HCT116 (cell line): Measurements from ENCODE around the gene CRMP1. TPM values are rescaled to one million over a fixed set of nuclear protein-coding genes. Genes with fewer than 3 reads are reported as not detected.

Experiments
- ATAC-seq: fragments of 200-7000 bp; cut with Tn5 transposase; 2 replicates; pipeline ENCODE4 v1.9.1; 2020; ENCODE audit warnings: mild to moderate bottlenecking, moderate library complexity
- BruUV-seq: library from RNA; stranded (reverse); fragments of 400-500 nt; replicated peaks from 2 replicates; lab custom pipeline; 2021; lab: Mats Ljungman, UMichigan
- CTCF ChIA-PET: fragments of 300-600 bp; sonication (Branson Sonifier 250); formaldehyde crosslinking; loops from one replicate; lab custom pipeline; 2021; ENCODE audit warnings: antibody characterized with exemption; lab: Charles Lee
- POLR2A ChIA-PET: fragments of 300-600, 350-600 bp; sonication (Branson Sonifier 250); formaldehyde crosslinking; loops from one replicate; lab custom pipeline; 2021; ENCODE audit warnings: antibody characterized with exemption; lab: Charles Lee
- RAD21 ChIA-PET, 2 experiments: fragments of 300-600 bp; sonication (Branson Sonifier 250); formaldehyde crosslinking; loops; one replicate each; lab custom pipeline; 2023; ENCODE audit warnings: low total read pairs in 2 of 2; ENCODE audit not compliant: uncharacterized antibody in 2 of 2, unreplicated experiment in 2 of 2, low non-redundant PET in 1 of 2; lab: Charles Lee
- DNase-seq: peaks from one replicate; pipeline ENCODE4 v3.0.0-alpha.2; 2010; ENCODE audit warnings: low read depth, low spot score
- H2AFZ ChIP-seq: fragments of 200-600 bp; shearing (Covaris generic), sonication (generic); 2 replicates; pipeline ENCODE4 v1.6.1; 2017; ENCODE audit warnings: low read depth, mixed run types, mixed read lengths, antibody characterized with exemption, low read length; ENCODE audit not compliant: poor library complexity, severe bottlenecking
- H3K27ac ChIP-seq: 2 replicates; pipeline ENCODE4 v1.5.1; 2012; ENCODE audit warnings: low read depth, low read length
- H3K27me3 ChIP-seq: fragments of 200-600 bp; sonication (generic); 2 replicates; pipeline ENCODE4 v1.6.1; 2016; ENCODE audit warnings: mixed run types, low read length, mixed read lengths; ENCODE audit not compliant: insufficient read depth
- H3K36me3 ChIP-seq, 2 experiments: fragments of 200-500 bp in 1 of 2; fragments of 200-600 bp in 1 of 2; sonication (Bioruptor generic) in 1 of 2; sonication (generic) in 1 of 2; 2 replicates each; pipeline versions ENCODE4 v1.5.1 to v1.6.1; 2014 to 2016; ENCODE audit warnings: low read length in 2 of 2, inconsistent platforms in 1 of 2, mixed read lengths in 1 of 2, mixed run types in 1 of 2; ENCODE audit not compliant: insufficient read depth in 2 of 2, control insufficient read depth in 1 of 2
- H3K4me1 ChIP-seq, 2 experiments: fragments of 200-600 bp in 1 of 2; sonication (generic) in 1 of 2; 2 replicates each; pipeline versions ENCODE4 v1.5.1 to v1.6.1; 2012 to 2017; ENCODE audit warnings: low read length in 2 of 2, inconsistent platforms in 1 of 2, mild to moderate bottlenecking in 1 of 2, mixed read lengths in 1 of 2, mixed run types in 1 of 2, moderate library complexity in 1 of 2; ENCODE audit not compliant: insufficient read depth in 2 of 2, control insufficient read depth in 1 of 2
- H3K4me2 ChIP-seq: fragments of 200-600 bp; sonication (generic); 2 replicates; pipeline ENCODE4 v1.6.1; 2017; ENCODE audit warnings: mixed run types, low read length, mixed read lengths
- H3K4me3 ChIP-seq, 2 experiments: fragments of 200-600 bp in 1 of 2; sonication (generic) in 1 of 2; replicated peaks in 1 of 2; 2 replicates each; pipeline ENCODE4 v1.5.1; 2011 to 2016; ENCODE audit warnings: low read length in 2 of 2, control low read depth in 1 of 2, low read depth in 1 of 2, mild to moderate bottlenecking in 1 of 2, mixed read lengths in 1 of 2, mixed run types in 1 of 2
- H3K79me2 ChIP-seq: fragments of 200-600 bp; sonication (generic); 2 replicates; pipeline ENCODE4 v1.6.1; 2017; ENCODE audit warnings: mild to moderate bottlenecking, mixed run types, low read length, moderate library complexity, mixed read lengths; ENCODE audit not compliant: insufficient read depth
- H3K9ac ChIP-seq: fragments of 200-600 bp; sonication (generic); 2 replicates; pipeline ENCODE4 v1.6.1; 2016; ENCODE audit warnings: low read length, mixed read lengths
- H3K9me2 ChIP-seq: fragments of 200-600 bp; sonication (generic), shearing (Covaris generic); 2 replicates; pipeline ENCODE4 v1.6.1; 2017; ENCODE audit warnings: mixed run types, mild to moderate bottlenecking, moderate library complexity; ENCODE audit not compliant: insufficient read depth
- H3K9me3 ChIP-seq, 2 experiments: fragments of 200-500 bp in 1 of 2; fragments of 200-600 bp in 1 of 2; sonication (Bioruptor generic) in 1 of 2; sonication (generic) in 1 of 2; 2 replicates each; pipeline ENCODE4 v1.6.1; 2014 to 2017; ENCODE audit warnings: low read length in 2 of 2, mixed read lengths in 2 of 2, inconsistent platforms in 1 of 2, low read depth in 1 of 2, mild to moderate bottlenecking in 1 of 2, mixed run types in 1 of 2, moderate library complexity in 1 of 2; ENCODE audit not compliant: control insufficient read depth in 1 of 2, insufficient read depth in 1 of 2
- H4K20me1 ChIP-seq: fragments of 200-600 bp; sonication (generic), shearing (Covaris generic); 2 replicates; pipeline ENCODE4 v1.6.1; 2017; ENCODE audit warnings: mixed run types, mild to moderate bottlenecking, moderate library complexity; ENCODE audit not compliant: insufficient read depth
- ATF3 ChIP-seq: IDR thresholded peaks from 2 replicates; pipeline ENCODE4 v1.6.1; 2012
- CEBPB ChIP-seq: IDR thresholded peaks from 2 replicates; pipeline ENCODE4 v1.6.1; 2012; ENCODE audit warnings: low read depth
- EGR1 ChIP-seq: IDR thresholded peaks from 2 replicates; pipeline ENCODE4 v1.6.1; 2012; ENCODE audit warnings: low read depth
- ELF1 ChIP-seq: IDR thresholded peaks from 2 replicates; pipeline ENCODE4 v1.6.1; 2012; ENCODE audit warnings: low read depth, borderline replicate concordance
- EZH2 ChIP-seq: fragments of 200-600 bp; sonication (generic); IDR thresholded peaks from 2 replicates; pipeline ENCODE4 v1.6.1; 2017; ENCODE audit warnings: antibody characterized with exemption, mixed run types
- EZH2phosphoT487 ChIP-seq: fragments of 200-600 bp; IDR thresholded peaks from 2 replicates; pipeline ENCODE4 v1.6.1; 2018; ENCODE audit warnings: antibody characterized with exemption, borderline replicate concordance
- JUND ChIP-seq: IDR thresholded peaks from 2 replicates; pipeline ENCODE4 v1.6.1; 2012
- MAX ChIP-seq: IDR thresholded peaks from 2 replicates; pipeline ENCODE4 v1.6.1; 2012
- POLR2A ChIP-seq: IDR thresholded peaks from 2 replicates; pipeline ENCODE4 v1.7.0; 2011; ENCODE audit warnings: borderline replicate concordance; ENCODE audit not compliant: insufficient read depth, insufficient read length; ENCODE audit errors: extremely low read depth
- POLR2AphosphoS5 ChIP-seq: IDR thresholded peaks from 2 replicates; pipeline ENCODE4 v1.6.1; 2011; ENCODE audit warnings: mild to moderate bottlenecking, low read depth, low read length, moderate library complexity
- RAD21 ChIP-seq: IDR thresholded peaks from 2 replicates; pipeline ENCODE4 v1.6.1; 2012; ENCODE audit warnings: low read depth, mild to moderate bottlenecking
- REST ChIP-seq: IDR thresholded peaks from 2 replicates; pipeline ENCODE4 v1.6.1; 2012; ENCODE audit warnings: low read depth
- SP1 ChIP-seq: IDR thresholded peaks from 2 replicates; pipeline ENCODE4 v1.6.1; 2012; ENCODE audit warnings: low read depth
- YY1 ChIP-seq: IDR thresholded peaks from 2 replicates; pipeline ENCODE4 v1.6.1; 2011; ENCODE audit warnings: low read length, low read depth, moderate library complexity, mild to moderate bottlenecking; ENCODE audit not compliant: insufficient replicate concordance; ENCODE audit errors: extremely low read depth
- ZBTB33 ChIP-seq: IDR thresholded peaks from 2 replicates; pipeline ENCODE4 v1.6.1; 2011; ENCODE audit warnings: mild to moderate bottlenecking, low read length, moderate library complexity; ENCODE audit not compliant: insufficient replicate concordance; ENCODE audit errors: extremely low read depth
- ZFX ChIP-seq: fragments of 450-650 bp; IDR thresholded peaks from 2 replicates; pipeline ENCODE4 v1.6.1; 2017
- ZNF274 ChIP-seq: fragments of 200-500 bp; sonication (Bioruptor generic); IDR thresholded peaks from 2 replicates; pipeline ENCODE4 v1.6.1; 2014; ENCODE audit warnings: mild to moderate bottlenecking, low read depth, low read length, inconsistent platforms
- intact Hi-C: fragments of 100-400 bp; cut with micrococcal nuclease; formaldehyde crosslinking; loops from 2 replicates; pipeline ENCODE4 v1.10.0; 2022
- total RNA-seq: library from RNA; stranded (reverse); gene quantifications from one replicate; pipeline ENCODE4 v1.2.1, GENCODE V29; 2021; ENCODE audit not compliant: unreplicated experiment

CRMP1 gene
- total RNA-seq, 1 experiment from 2014 or later: not detected

GRCh38 chr4:5926598-5926997 lies 33.7 kb upstream of the CRMP1 start (continued):
- TF ChIP-seq YY1 (no peak), POLR2A (no peak), ATF3 (no peak), JUND (no peak), POLR2AphosphoS5 (no peak), CEBPB (no peak), ELF1 (no peak)

GRCh38 chr4:5925419-5926200 lies 32.7 kb upstream of the CRMP1 start:
- no peak for DNase-seq
- no peaks in the 10 kb centered on the region for H3K9me2 ChIP-seq
- H3K27me3 ChIP-seq: peaks cover 52% of the 10 kb centered on the region
- H3K9ac ChIP-seq: no peak overlapping the region
- H4K20me1 ChIP-seq: no peaks in the 10 kb centered on the region
- ATAC-seq: no peak
- intact Hi-C loops: no loop called here
- no peak overlapping the region for H2AFZ ChIP-seq
- H3K9me3 ChIP-seq: no peaks in the 10 kb centered on the region
- no peaks in the 10 kb centered on the region for H3K4me1 ChIP-seq
- TF ChIP-seq EGR1 (no peak), RAD21 (no peak), ZNF274 (no peak), REST (no peak), CEBPB (no peak), ELF1 (no peak), ZBTB33 (no peak), EZH2 (no peak), ATF3 (no peak), EZH2phosphoT487 (no peak), MAX (no peak), SP1 (no peak), POLR2AphosphoS5 (no peak), ZFX (no peak)
- RAD21 ChIA-PET: no interaction called here
- H3K36me3 ChIP-seq: no peaks in the 10 kb centered on the region
- no peaks in the 10 kb centered on the region for H3K79me2 ChIP-seq
- no peak overlapping the region for H3K27ac ChIP-seq
- no peak overlapping the region for H3K4me3 ChIP-seq
- no TSS peak for BruUV-seq
- H3K4me2 ChIP-seq: no peak overlapping the region
- CTCF ChIA-PET: no interaction called here
- POLR2A ChIA-PET: no interaction called here
